Measurements from ENCODE around the gene TANGO6. TPM values are rescaled to one million over a fixed set of nuclear protein-coding genes. Genes with fewer than 3 reads are reported as not detected.

Gene TANGO6
- total and polyA plus RNA-seq, 10 of the 15 experiments (the other 5 are each of a cell fraction or from before 2014, with no cell fraction given), result 1.1 to 20.6 (median 11.0) TPM

- Histone ChIP-seq H4K20me1 (ENCODE audit: control insufficient read depth, insufficient read depth) (no peaks in the 10 kb centered on the region), H3K4me3 (no peak overlapping the region), H3K27me3 (replicated peaks in 1 of 2; ENCODE audit: control insufficient read depth in 2 of 2, insufficient read depth in 2 of 2, low read length in 1 of 2) (no peaks in the 10 kb centered on the region), H2AFZ (ENCODE audit: control insufficient read depth, low read depth, low read length) (peak overlapping the region; percentile 45), H3K9me3 (replicated peaks; ENCODE audit: control insufficient read depth, insufficient read depth, low read length) (no peaks in the 10 kb centered on the region; the same call in 2 of the 3 replicates), H3K36me3 (ENCODE audit: control insufficient read depth in 2 of 2, insufficient read depth in 2 of 2, low read length in 1 of 2) (no peaks in the 10 kb centered on the region), H3K4me2 (ENCODE audit: control insufficient read depth, insufficient read depth) (no peak overlapping the region), H3K4me1 (ENCODE audit: control insufficient read depth, insufficient read depth, low read length) (no peaks in the 10 kb centered on the region), H3K79me2 (ENCODE audit: control insufficient read depth, insufficient read depth, low read length) (no peaks in the 10 kb centered on the region), H3K9ac (ENCODE audit: control insufficient read depth, insufficient read depth, low read length) (no peak overlapping the region), H3K27ac (ENCODE audit: control insufficient read depth, insufficient read depth) (0 out of 2 replicates have a peak overlapping the region, but pooled peaks have one; percentile 13)
- POLR2A ChIA-PET, result interaction anchor here (0.7 to 1.0 kb wide), 2 partner anchors 18 to 256 kb away, joined by 3 read pairs; no protein-coding TSS in a partner anchor
- WGBS (ENCODE audit: insufficient coverage, insufficient replicate concordance, low lambda C conversion rate, missing lambda C conversion rate), result 26% methylated on average over 5 of the region's 5 CpGs
- FAIRE-seq, result peak; percentile 87
- RAD21 ChIA-PET (ENCODE audit: unreplicated experiment), result interaction anchor here (0.5 to 2.8 kb wide), 18 partner anchors 23 to 465 kb away, joined by 3 to 22 read pairs (median 5); no protein-coding TSS in a partner anchor
- no TSS peak for BruUV-seq (replicated peaks)
- SMC1A ChIA-PET (ENCODE audit: uncharacterized antibody, unreplicated experiment), result interaction anchor here (0.6 to 7.2 kb wide), 27 partner anchors 11 to 404 kb away, joined by 3 to 46 read pairs (median 4); no protein-coding TSS in a partner anchor
- in situ Hi-C loops (cut with MboI), result loop anchor here (5.0 to 25.0 kb wide), 2 partner anchors 93 to 263 kb away; partner anchors contain the start of gene ZFP90
- peak; percentile 99 for ATAC-seq
- DNase-seq (ENCODE audit: low read depth, low spot score), result peak; percentile 66
- intact Hi-C loops (cut with micrococcal nuclease; ENCODE audit: unreplicated experiment), result loop anchor here (1.0 kb wide), 3 partner anchors 44 to 272 kb away; no protein-coding TSS in a partner anchor
- CTCF ChIA-PET, result interaction anchor here (0.6 to 3.7 kb wide), 31 partner anchors 9 to 350 kb away, joined by 3 to 41 read pairs (median 5); partner anchors contain the start of gene TANGO6
- TF ChIP-seq KDM1A (IDR thresholded peaks at IDR 0.05; ENCODE audit: borderline replicate concordance) (no peak), ETV6 (conservative IDR thresholded peaks at IDR 0.05 in 1 of 2, IDR thresholded peaks at IDR 0.05 in 1 of 2; ENCODE audit: borderline replicate concordance in 1 of 2, low read depth in 1 of 2) (no peak), FOXM1 (IDR thresholded peaks at IDR 0.05; ENCODE audit: low read depth, low read length) (no peak), SUPT20H (IDR thresholded peaks at IDR 0.05; ENCODE audit: borderline replicate concordance, control insufficient read depth, low read depth, low read length) (no peak), YY1 (IDR thresholded peaks at IDR 0.05; ENCODE audit: low read depth, low read length) (peak; percentile 88), JUND (IDR thresholded peaks at IDR 0.05; ENCODE audit: low read depth, low read length) (no peak), ZBTB40 (IDR thresholded peaks at IDR 0.05; ENCODE audit: borderline replicate concordance) (no peak), SMAD1 (IDR thresholded peaks at IDR 0.05; ENCODE audit: low read depth, partially characterized antibody) (no peak), TCF7 (IDR thresholded peaks at IDR 0.05; ENCODE audit: borderline replicate concordance) (no peak), EGR1 (IDR thresholded peaks at IDR 0.05; ENCODE audit: borderline replicate concordance in 1 of 2, low read depth in 2 of 2, low read length in 2 of 2) (no peak), NFIC (IDR thresholded peaks at IDR 0.05; ENCODE audit: low read depth, low read length) (no peak)
- TF ChIP-seq, protein P1, sequence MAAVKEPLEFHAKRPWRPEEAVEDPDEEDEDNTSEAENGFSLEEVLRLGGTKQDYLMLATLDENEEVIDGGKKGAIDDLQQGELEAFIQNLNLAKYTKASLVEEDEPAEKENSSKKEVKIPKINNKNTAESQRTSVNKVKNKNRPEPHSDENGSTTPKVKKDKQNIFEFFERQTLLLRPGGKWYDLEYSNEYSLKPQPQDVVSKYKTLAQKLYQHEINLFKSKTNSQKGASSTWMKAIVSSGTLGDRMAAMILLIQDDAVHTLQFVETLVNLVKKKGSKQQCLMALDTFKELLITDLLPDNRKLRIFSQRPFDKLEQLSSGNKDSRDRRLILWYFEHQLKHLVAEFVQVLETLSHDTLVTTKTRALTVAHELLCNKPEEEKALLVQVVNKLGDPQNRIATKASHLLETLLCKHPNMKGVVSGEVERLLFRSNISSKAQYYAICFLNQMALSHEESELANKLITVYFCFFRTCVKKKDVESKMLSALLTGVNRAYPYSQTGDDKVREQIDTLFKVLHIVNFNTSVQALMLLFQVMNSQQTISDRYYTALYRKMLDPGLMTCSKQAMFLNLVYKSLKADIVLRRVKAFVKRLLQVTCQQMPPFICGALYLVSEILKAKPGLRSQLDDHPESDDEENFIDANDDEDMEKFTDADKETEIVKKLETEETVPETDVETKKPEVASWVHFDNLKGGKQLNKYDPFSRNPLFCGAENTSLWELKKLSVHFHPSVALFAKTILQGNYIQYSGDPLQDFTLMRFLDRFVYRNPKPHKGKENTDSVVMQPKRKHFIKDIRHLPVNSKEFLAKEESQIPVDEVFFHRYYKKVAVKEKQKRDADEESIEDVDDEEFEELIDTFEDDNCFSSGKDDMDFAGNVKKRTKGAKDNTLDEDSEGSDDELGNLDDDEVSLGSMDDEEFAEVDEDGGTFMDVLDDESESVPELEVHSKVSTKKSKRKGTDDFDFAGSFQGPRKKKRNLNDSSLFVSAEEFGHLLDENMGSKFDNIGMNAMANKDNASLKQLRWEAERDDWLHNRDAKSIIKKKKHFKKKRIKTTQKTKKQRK (IDR thresholded peaks at IDR 0.05; ENCODE audit: low read depth, low read length), result no peak
- TF ChIP-seq, protein P2, sequence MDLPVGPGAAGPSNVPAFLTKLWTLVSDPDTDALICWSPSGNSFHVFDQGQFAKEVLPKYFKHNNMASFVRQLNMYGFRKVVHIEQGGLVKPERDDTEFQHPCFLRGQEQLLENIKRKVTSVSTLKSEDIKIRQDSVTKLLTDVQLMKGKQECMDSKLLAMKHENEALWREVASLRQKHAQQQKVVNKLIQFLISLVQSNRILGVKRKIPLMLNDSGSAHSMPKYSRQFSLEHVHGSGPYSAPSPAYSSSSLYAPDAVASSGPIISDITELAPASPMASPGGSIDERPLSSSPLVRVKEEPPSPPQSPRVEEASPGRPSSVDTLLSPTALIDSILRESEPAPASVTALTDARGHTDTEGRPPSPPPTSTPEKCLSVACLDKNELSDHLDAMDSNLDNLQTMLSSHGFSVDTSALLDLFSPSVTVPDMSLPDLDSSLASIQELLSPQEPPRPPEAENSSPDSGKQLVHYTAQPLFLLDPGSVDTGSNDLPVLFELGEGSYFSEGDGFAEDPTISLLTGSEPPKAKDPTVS (IDR thresholded peaks at IDR 0.05; ENCODE audit: low read depth, low read length), result no peak
Observed at GRCh38 chr16:68800257-68800875, 43.0 kb upstream of the TANGO6 start.
